SK-N-SH treated with all-trans-retinoic acid at 6 μM for 48 hours (cell line): ENCODE measurements around the gene DYSF.
A peak's percentile ranks its signal among the peaks of the same experiment; 100 is the strongest.

Experiments used
- ATAC-seq: fragments of 200-7000 bp; cut with Tn5 transposase; 3 replicates; pipeline ENCODE4 v1.9.1; 2020; ENCODE audit warnings: mild to moderate bottlenecking, moderate library complexity
- CSDC2 ChIP-seq: fragments of 250-450 bp; sonication (Bioruptor Pico); IDR thresholded peaks from 2 replicates; pipeline ENCODE4 v1.5.0; 2020; ENCODE audit warnings: mild to moderate bottlenecking, moderate library complexity
- ESRRG ChIP-seq: fragments of 250-450 bp; sonication (Bioruptor Pico); IDR thresholded peaks from 2 replicates; pipeline ENCODE4 v1.6.1; 2021; ENCODE audit warnings: mild to moderate bottlenecking
- GLIS3 ChIP-seq: fragments of 250-450 bp; sonication (Bioruptor Pico); IDR thresholded peaks from 2 replicates; pipeline ENCODE4 v1.5.0; 2020; ENCODE audit warnings: mild to moderate bottlenecking, moderate library complexity
- ISL1 ChIP-seq: fragments of 250-450 bp; sonication (Bioruptor Pico); IDR thresholded peaks from 2 replicates; pipeline ENCODE4 v2.1.2; 2022; ENCODE audit warnings: mild to moderate bottlenecking, moderate library complexity
- OSR1 ChIP-seq: fragments of 250-450 bp; sonication (Bioruptor Pico); IDR thresholded peaks from 2 replicates; pipeline ENCODE4 v1.8.0; 2022; ENCODE audit warnings: moderate library complexity, mild to moderate bottlenecking, inconsistent platforms
- PATZ1 ChIP-seq: fragments of 250-450 bp; sonication (Bioruptor Pico); IDR thresholded peaks from 2 replicates; pipeline ENCODE4 v1.8.0; 2020; ENCODE audit warnings: mild to moderate bottlenecking, moderate library complexity, borderline replicate concordance
- PPARA ChIP-seq: fragments of 250-450 bp; sonication (Bioruptor Pico); IDR thresholded peaks from 2 replicates; pipeline ENCODE4 v1.5.0; 2020; ENCODE audit warnings: mild to moderate bottlenecking, borderline replicate concordance
- TCF4 ChIP-seq: fragments of 250-450 bp; sonication (Bioruptor Pico); IDR thresholded peaks from 2 replicates; pipeline ENCODE4 v1.8.0; 2021; ENCODE audit warnings: mild to moderate bottlenecking, moderate library complexity, borderline replicate concordance
- ZFP3 ChIP-seq: fragments of 250-450 bp; sonication (Bioruptor Pico); IDR thresholded peaks from 2 replicates; pipeline ENCODE4 v1.5.0; 2020; ENCODE audit warnings: mild to moderate bottlenecking, moderate library complexity
- ZFP30 ChIP-seq: fragments of 450-650 bp; formaldehyde crosslinking; IDR thresholded peaks from 2 replicates; pipeline ENCODE4 v1.5.0; 2022; ENCODE audit warnings: mild to moderate bottlenecking, moderate library complexity
- ZNF565 ChIP-seq: fragments of 450-650 bp; formaldehyde crosslinking; conservative IDR thresholded peaks from 2 replicates; pipeline ENCODE4 v1.5.0; 2020; ENCODE audit warnings: low read depth, mild to moderate bottlenecking, moderate library complexity
- ZNF8 ChIP-seq: fragments of 450-650 bp; formaldehyde crosslinking; IDR thresholded peaks from 2 replicates; pipeline ENCODE4 v1.5.0; 2020; ENCODE audit warnings: mild to moderate bottlenecking, moderate library complexity
- TF ChIP-seq, protein P1 (sequence below): fragments of 250-450 bp; sonication (Bioruptor Pico); IDR thresholded peaks from 2 replicates; pipeline ENCODE4 v1.5.0; 2020; ENCODE audit warnings: mild to moderate bottlenecking, moderate library complexity
- TF ChIP-seq, protein P2 (sequence below): fragments of 250-450 bp; sonication (Bioruptor Pico); IDR thresholded peaks from 2 replicates; pipeline ENCODE4 v1.5.1; 2021; ENCODE audit warnings: mild to moderate bottlenecking, moderate library complexity
- TF ChIP-seq, protein P3 (sequence below): fragments of 250-450 bp; sonication (Bioruptor Pico); IDR thresholded peaks from 2 replicates; pipeline ENCODE4 v1.5.1; 2020; ENCODE audit warnings: low read depth, mild to moderate bottlenecking, moderate library complexity

DYSF gene

DNA sequence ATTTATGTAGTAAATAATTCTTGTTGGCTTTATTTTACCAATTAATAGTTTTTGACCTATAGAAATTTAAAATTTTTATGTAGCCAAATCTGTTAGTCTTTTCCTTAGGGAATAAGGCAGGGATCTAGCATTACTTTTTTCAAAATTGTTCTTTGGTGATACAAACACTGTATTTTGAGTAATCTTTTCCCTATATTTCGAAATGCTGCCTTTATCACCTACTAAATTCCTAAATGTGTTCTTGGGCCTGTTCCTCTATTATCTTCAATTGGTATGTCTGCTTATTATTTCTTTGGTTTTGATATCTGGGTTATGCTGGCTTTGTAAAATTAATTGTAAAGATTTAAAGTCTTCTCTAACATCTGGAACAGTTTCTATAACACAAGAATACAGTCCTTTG, 87.5 kb downstream of the DYSF start:
- ATAC-seq: no peak
- no peak for TF ChIP-seq OSR1
- no peak for TF ChIP-seq PPARA (CRISPR knock-in tag)
- no peak for TF ChIP-seq ISL1 (CRISPR knock-in tag)
- TF ChIP-seq ZFP3 (CRISPR knock-in tag): no peak

GRCh38 chr2:71544919-71545571, 91.7 kb downstream of the DYSF start:
- no peak for ATAC-seq
- TF ChIP-seq TCF4 (CRISPR knock-in tag): no peak
- peak; percentile 89 for TF ChIP-seq ZFP3 (CRISPR knock-in tag)

- peak; percentile 89 for ATAC-seq
- TF ChIP-seq PPARA (CRISPR knock-in tag) (no peak), ISL1 (CRISPR knock-in tag) (no peak), PATZ1 (CRISPR knock-in tag) (no peak), TCF4 (CRISPR knock-in tag) (no peak), GLIS3 (CRISPR knock-in tag) (no peak), CSDC2 (CRISPR knock-in tag) (no peak), OSR1 (no peak)
- TF ChIP-seq, protein P1, sequence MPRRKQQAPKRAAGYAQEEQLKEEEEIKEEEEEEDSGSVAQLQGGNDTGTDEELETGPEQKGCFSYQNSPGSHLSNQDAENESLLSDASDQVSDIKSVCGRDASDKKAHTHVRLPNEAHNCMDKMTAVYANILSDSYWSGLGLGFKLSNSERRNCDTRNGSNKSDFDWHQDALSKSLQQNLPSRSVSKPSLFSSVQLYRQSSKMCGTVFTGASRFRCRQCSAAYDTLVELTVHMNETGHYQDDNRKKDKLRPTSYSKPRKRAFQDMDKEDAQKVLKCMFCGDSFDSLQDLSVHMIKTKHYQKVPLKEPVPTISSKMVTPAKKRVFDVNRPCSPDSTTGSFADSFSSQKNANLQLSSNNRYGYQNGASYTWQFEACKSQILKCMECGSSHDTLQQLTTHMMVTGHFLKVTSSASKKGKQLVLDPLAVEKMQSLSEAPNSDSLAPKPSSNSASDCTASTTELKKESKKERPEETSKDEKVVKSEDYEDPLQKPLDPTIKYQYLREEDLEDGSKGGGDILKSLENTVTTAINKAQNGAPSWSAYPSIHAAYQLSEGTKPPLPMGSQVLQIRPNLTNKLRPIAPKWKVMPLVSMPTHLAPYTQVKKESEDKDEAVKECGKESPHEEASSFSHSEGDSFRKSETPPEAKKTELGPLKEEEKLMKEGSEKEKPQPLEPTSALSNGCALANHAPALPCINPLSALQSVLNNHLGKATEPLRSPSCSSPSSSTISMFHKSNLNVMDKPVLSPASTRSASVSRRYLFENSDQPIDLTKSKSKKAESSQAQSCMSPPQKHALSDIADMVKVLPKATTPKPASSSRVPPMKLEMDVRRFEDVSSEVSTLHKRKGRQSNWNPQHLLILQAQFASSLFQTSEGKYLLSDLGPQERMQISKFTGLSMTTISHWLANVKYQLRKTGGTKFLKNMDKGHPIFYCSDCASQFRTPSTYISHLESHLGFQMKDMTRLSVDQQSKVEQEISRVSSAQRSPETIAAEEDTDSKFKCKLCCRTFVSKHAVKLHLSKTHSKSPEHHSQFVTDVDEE: no peak
- TF ChIP-seq, protein P2, sequence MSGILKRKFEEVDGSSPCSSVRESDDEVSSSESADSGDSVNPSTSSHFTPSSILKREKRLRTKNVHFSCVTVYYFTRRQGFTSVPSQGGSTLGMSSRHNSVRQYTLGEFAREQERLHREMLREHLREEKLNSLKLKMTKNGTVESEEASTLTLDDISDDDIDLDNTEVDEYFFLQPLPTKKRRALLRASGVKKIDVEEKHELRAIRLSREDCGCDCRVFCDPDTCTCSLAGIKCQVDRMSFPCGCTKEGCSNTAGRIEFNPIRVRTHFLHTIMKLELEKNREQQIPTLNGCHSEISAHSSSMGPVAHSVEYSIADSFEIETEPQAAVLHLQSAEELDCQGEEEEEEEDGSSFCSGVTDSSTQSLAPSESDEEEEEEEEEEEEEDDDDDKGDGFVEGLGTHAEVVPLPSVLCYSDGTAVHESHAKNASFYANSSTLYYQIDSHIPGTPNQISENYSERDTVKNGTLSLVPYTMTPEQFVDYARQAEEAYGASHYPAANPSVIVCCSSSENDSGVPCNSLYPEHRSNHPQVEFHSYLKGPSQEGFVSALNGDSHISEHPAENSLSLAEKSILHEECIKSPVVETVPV (CRISPR knock-in tag): no peak
Observed at GRCh38 chr2:71545572-71546274, 92.4 kb downstream of the DYSF start.

DNA sequence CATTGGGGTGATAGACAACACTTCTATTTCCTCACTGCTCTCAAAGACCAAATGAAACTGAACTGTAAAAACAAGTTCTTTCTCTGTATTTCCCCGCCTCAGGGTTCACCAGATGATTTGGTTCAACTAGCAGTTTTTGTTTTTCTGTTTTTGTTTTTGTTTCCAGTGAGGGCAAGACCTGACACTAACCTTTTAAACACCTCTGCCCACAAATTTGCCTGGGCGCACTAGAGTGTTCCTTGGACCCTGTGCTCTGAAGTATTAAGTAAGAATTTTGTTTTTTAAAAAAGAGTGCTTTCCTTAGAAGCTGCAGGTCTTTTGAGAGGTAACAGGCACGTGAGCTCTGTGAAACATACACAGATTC, 92.9 kb downstream of the DYSF start:
- TF ChIP-seq OSR1 (no peak), ZNF565 (CRISPR knock-in tag) (no peak), ESRRG (CRISPR knock-in tag) (no peak), ZFP3 (CRISPR knock-in tag) (no peak), PPARA (CRISPR knock-in tag) (no peak), ZNF8 (CRISPR knock-in tag) (no peak), TCF4 (CRISPR knock-in tag) (no peak), ZFP30 (CRISPR knock-in tag) (no peak)
- TF ChIP-seq, protein P3, sequence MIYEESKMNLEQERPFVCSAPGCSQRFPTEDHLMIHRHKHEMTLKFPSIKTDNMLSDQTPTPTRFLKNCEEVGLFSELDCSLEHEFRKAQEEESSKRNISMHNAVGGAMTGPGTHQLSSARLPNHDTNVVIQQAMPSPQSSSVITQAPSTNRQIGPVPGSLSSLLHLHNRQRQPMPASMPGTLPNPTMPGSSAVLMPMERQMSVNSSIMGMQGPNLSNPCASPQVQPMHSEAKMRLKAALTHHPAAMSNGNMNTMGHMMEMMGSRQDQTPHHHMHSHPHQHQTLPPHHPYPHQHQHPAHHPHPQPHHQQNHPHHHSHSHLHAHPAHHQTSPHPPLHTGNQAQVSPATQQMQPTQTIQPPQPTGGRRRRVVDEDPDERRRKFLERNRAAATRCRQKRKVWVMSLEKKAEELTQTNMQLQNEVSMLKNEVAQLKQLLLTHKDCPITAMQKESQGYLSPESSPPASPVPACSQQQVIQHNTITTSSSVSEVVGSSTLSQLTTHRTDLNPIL (CRISPR knock-in tag): no peak
- TF ChIP-seq, protein P1: no peak
- ATAC-seq: no peak
